SJSA1 (cell line): ENCODE measurements around the gene LAPTM4A. TPM values are rescaled to one million over a fixed set of nuclear protein-coding genes. Genes with fewer than 3 reads are reported as not detected.

Source experiments
- DNase-seq, 2 experiments: peaks; one replicate each; pipeline ENCODE4 v3.0.0-alpha.2; 2015 to 2020; ENCODE audit warnings: low spot score in 2 of 2, low read depth in 1 of 2
- H3K27ac ChIP-seq: fragments of 250-450 bp; sonication (Bioruptor Pico); 2 replicates; pipeline ENCODE4 v1.5.1; 2020; ENCODE audit warnings: mild to moderate bottlenecking, moderate library complexity
- H3K27me3 ChIP-seq: fragments of 250-450 bp; sonication (Bioruptor Pico); replicated peaks from 2 replicates; pipeline ENCODE4 v1.5.1; 2020; ENCODE audit warnings: mild to moderate bottlenecking, moderate library complexity
- H3K36me3 ChIP-seq: fragments of 250-450 bp; sonication (Bioruptor Pico); 2 replicates; pipeline ENCODE4 v1.5.1; 2020; ENCODE audit warnings: mild to moderate bottlenecking
- H3K4me1 ChIP-seq: fragments of 250-450 bp; sonication (Bioruptor Pico); replicated peaks from 2 replicates; pipeline ENCODE4 v1.6.1; 2021; ENCODE audit warnings: mild to moderate bottlenecking
- H3K4me3 ChIP-seq: fragments of 250-450 bp; sonication (Bioruptor Pico); 2 replicates; pipeline ENCODE4 v1.5.1; 2020; ENCODE audit warnings: mild to moderate bottlenecking
- H3K9me3 ChIP-seq: fragments of 250-450 bp; sonication (Bioruptor Pico); replicated peaks from 2 replicates; pipeline ENCODE4 v1.5.1; 2020; ENCODE audit warnings: mild to moderate bottlenecking
- total RNA-seq: library from RNA; depleted of rRNA; stranded (reverse); fragments of >200 nt; shearing (Covaris generic); gene quantifications from 2 replicates; pipeline ENCODE4 v1.2.3, GENCODE V29; 2014; rRNA removed

LAPTM4A gene
- total RNA-seq: 161 and 214 TPM in 2 replicates

GRCh38 chr2:20051532-20052228, at the start of gene LAPTM4A:
TSS of gene LAPTM4A (minus strand) at chr2:20051628. CDS start at chr2:20051520, 108 bp downstream.
- Histone ChIP-seq H3K4me3 (peak within 1 kb of the TSS; percentile 59), H3K36me3 (no peaks in the 10 kb centered on the region), H3K9me3 (no peaks in the 10 kb centered on the region), H3K27ac (peak within 1 kb of the TSS; percentile 96), H3K27me3 (no peaks in the 10 kb centered on the region), H3K4me1 (peaks cover 32% of the 10 kb centered on the region)
- DNase-seq: peak; percentile 100

GRCh38 chr2:20100711-20101110, 49.3 kb upstream of the LAPTM4A start:
- H3K4me3 ChIP-seq: no peak overlapping the region
- H3K4me1 ChIP-seq: no peaks in the 10 kb centered on the region
- no peaks in the 10 kb centered on the region for H3K27me3 ChIP-seq
- H3K9me3 ChIP-seq: peaks cover 8% of the 10 kb centered on the region; the same call in 1 of the 2 replicates
- DNase-seq: no peak
- no peaks in the 10 kb centered on the region for H3K36me3 ChIP-seq
- H3K27ac ChIP-seq: no peak overlapping the region

GRCh38 chr2:20099780-20100179, 48.4 kb upstream of the LAPTM4A start:
- peaks cover 2% of the 10 kb centered on the region for H3K4me1 ChIP-seq
- H3K4me3 ChIP-seq: no peak overlapping the region
- H3K36me3 ChIP-seq: no peaks in the 10 kb centered on the region
- H3K27me3 ChIP-seq: no peaks in the 10 kb centered on the region
- DNase-seq: no peak
- peaks cover 8% of the 10 kb centered on the region; the same call in 1 of the 2 replicates for H3K9me3 ChIP-seq
- no peak overlapping the region for H3K27ac ChIP-seq

GRCh38 chr2:20097889-20098714, 46.7 kb upstream of the LAPTM4A start:
- peaks cover 19% of the 10 kb centered on the region for H3K4me1 ChIP-seq
- H3K9me3 ChIP-seq: peaks cover 8% of the 10 kb centered on the region; the same call in 1 of the 2 replicates
- no peak overlapping the region for H3K27ac ChIP-seq
- H3K27me3 ChIP-seq: no peaks in the 10 kb centered on the region
- DNase-seq: peak; percentile 72 to 84
- no peak overlapping the region for H3K4me3 ChIP-seq
- H3K36me3 ChIP-seq: no peaks in the 10 kb centered on the region

- no peak overlapping the region for H3K4me3 ChIP-seq
- no peak overlapping the region for H3K27ac ChIP-seq
- peaks cover 41% of the 10 kb centered on the region for H3K4me1 ChIP-seq
- H3K9me3 ChIP-seq: no peaks in the 10 kb centered on the region
- no peaks in the 10 kb centered on the region for H3K36me3 ChIP-seq
- DNase-seq: no peak
- no peaks in the 10 kb centered on the region for H3K27me3 ChIP-seq
Observed at GRCh38 chr2:20095469-20095868, 44.0 kb upstream of the LAPTM4A start.

GRCh38 chr2:20094955-20095354, 43.5 kb upstream of the LAPTM4A start:
- Histone ChIP-seq H3K27me3 (no peaks in the 10 kb centered on the region), H3K9me3 (no peaks in the 10 kb centered on the region), H3K27ac (no peak overlapping the region), H3K36me3 (no peaks in the 10 kb centered on the region), H3K4me1 (peaks cover 41% of the 10 kb centered on the region), H3K4me3 (no peak overlapping the region)
- no peak for DNase-seq

GRCh38 chr2:20094142-20094755, 42.8 kb upstream of the LAPTM4A start:
- no peaks in the 10 kb centered on the region for H3K36me3 ChIP-seq
- no peak for DNase-seq
- no peak overlapping the region for H3K27ac ChIP-seq

GRCh38 chr2:20093263-20094141, 42.1 kb upstream of the LAPTM4A start:
- no peaks in the 10 kb centered on the region for H3K36me3 ChIP-seq
- H3K4me1 ChIP-seq: peaks cover 41% of the 10 kb centered on the region
- no peaks in the 10 kb centered on the region for H3K27me3 ChIP-seq
- H3K9me3 ChIP-seq: no peaks in the 10 kb centered on the region
- peak; percentile 67 to 69 for DNase-seq
- H3K4me3 ChIP-seq: no peak overlapping the region
- H3K27ac ChIP-seq: no peak overlapping the region

More at GRCh38 chr2:20094142-20094755, 42.8 kb upstream of the LAPTM4A start:
- Histone ChIP-seq H3K27me3 (no peaks in the 10 kb centered on the region), H3K4me1 (peaks cover 41% of the 10 kb centered on the region), H3K4me3 (no peak overlapping the region), H3K9me3 (no peaks in the 10 kb centered on the region)

- Histone ChIP-seq H3K36me3 (no peaks in the 10 kb centered on the region), H3K9me3 (no peaks in the 10 kb centered on the region), H3K4me3 (no peak overlapping the region), H3K27me3 (no peaks in the 10 kb centered on the region), H3K27ac (no peak overlapping the region), H3K4me1 (peaks cover 41% of the 10 kb centered on the region)
- DNase-seq: no peak
Observed at GRCh38 chr2:20092901-20093235, 41.4 kb upstream of the LAPTM4A start.

- Histone ChIP-seq H3K4me3 (no peak overlapping the region), H3K27ac (peak overlapping the region; percentile 66), H3K9me3 (no peaks in the 10 kb centered on the region), H3K4me1 (peaks cover 41% of the 10 kb centered on the region), H3K27me3 (no peaks in the 10 kb centered on the region), H3K36me3 (no peaks in the 10 kb centered on the region)
- DNase-seq: no peak
Observed at GRCh38 chr2:20092226-20092900, 40.9 kb upstream of the LAPTM4A start.

GRCh38 chr2:20091305-20091991, 40.0 kb upstream of the LAPTM4A start:
- DNase-seq: peak; percentile 71 to 80

GRCh38 chr2:20089715-20090464, 38.5 kb upstream of the LAPTM4A start:
- Histone ChIP-seq H3K9me3 (no peaks in the 10 kb centered on the region), H3K27ac (no peak overlapping the region), H3K4me3 (no peak overlapping the region), H3K4me1 (peaks cover 46% of the 10 kb centered on the region), H3K27me3 (no peaks in the 10 kb centered on the region), H3K36me3 (no peaks in the 10 kb centered on the region)
- no peak for DNase-seq

More at GRCh38 chr2:20091305-20091991, 40.0 kb upstream of the LAPTM4A start:
- Histone ChIP-seq H3K27ac (peak overlapping the region; percentile 66), H3K4me3 (no peak overlapping the region), H3K4me1 (peaks cover 41% of the 10 kb centered on the region), H3K9me3 (no peaks in the 10 kb centered on the region), H3K27me3 (no peaks in the 10 kb centered on the region), H3K36me3 (no peaks in the 10 kb centered on the region)
